Epidermal melanocyte (primary cell): ENCODE data around the gene MYOG.

Experiments used
- DNase-seq: peaks from one replicate; pipeline ENCODE4 v3.0.0; 2011; ENCODE audit warnings: low spot score; ENCODE audit not compliant: insufficient read length

Gene MYOG

GRCh38 chr1:203048086-203048485, 37.7 kb downstream of the MYOG start:
- DNase-seq, result no peak

DNA sequence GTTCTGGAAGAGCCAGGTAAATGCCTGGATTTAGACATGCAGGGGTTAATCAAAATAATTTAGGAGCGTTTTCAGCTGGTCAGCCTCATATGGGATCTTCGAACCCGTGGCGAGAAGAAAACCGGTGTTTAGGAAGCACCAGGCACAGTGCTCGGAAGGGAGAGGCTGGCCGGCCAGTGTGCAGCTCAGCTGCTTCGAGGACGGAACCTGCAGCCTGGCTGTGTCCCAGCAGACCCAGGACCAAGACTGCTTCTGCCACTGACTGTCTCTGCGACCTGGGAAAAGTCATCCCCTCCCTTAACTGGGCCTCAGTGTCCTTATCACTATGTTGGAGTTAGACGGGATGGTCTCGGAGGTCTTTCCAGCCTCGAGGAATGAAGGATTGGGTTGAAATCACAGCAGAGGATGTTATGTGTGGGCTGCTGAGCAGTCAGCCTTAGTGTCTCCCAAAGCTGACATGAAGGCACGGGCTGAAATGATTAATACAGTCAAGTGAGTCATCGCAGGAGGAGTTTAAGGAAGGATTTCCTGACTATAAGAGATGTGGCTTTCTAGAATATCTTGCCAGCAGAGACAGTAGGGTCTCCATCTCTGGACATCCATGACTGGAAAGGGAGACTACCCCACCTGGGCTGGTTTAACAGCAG, 38.7 kb downstream of the MYOG start:
- peak; percentile 60 for DNase-seq

GRCh38 chr1:203045821-203046594, 39.8 kb downstream of the MYOG start:
- no peak for DNase-seq

DNA sequence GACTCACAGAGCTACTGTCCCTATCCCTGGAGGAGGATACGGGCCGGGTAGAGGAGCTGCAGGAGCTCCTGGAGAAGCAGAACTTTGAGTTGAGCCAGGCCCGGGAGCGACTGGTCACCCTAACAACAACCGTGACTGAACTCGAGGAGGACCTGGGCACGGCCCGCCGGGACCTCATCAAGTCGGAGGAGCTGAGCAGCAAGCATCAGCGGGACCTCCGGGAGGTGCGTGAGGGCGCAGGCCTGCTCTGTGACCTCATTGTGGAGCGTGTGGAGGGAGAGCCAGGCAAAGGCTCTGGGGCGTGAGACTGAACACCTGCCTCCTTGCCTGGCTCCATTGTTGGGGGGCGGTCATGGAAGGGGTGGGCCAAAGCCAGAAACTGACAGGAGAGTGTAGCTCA, 40.5 kb downstream of the MYOG start:
- no peak for DNase-seq

GRCh38 chr1:203044546-203045250, 41.1 kb downstream of the MYOG start:
- no peak for DNase-seq

DNA sequence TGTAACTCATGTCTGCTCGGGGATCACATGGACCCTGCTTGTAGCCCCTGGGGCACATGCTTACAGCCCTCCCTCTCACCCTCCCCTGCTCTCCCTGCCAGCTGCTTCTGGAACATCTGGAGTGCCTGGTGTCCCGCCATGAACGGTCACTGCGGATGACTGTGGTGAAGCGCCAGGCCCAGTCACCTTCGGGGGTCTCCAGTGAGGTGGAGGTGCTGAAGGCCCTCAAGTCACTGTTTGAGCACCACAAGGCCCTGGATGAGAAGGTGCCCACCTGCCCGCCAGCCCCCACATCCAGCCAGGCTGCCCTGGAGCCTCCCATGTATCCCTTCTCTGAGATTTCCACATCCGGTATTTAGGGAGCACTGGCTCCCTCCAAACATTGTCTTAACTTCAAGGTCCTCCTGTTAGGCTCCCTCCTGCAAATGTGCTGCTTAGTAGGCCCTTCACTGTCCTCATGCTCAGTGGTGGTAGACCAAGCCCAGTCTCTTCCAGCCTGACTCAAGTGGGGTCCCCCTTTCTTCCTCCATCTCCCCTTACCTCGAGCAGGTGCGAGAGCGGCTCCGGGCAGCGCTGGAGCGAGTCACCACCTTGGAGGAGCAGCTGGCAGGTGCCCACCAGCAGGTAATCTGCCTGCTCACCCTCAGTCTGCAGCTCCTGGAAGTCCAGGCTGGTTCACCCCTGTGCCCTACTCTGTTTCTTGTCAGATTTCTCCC, 41.8 kb downstream of the MYOG start:
- no peak for DNase-seq

DNA sequence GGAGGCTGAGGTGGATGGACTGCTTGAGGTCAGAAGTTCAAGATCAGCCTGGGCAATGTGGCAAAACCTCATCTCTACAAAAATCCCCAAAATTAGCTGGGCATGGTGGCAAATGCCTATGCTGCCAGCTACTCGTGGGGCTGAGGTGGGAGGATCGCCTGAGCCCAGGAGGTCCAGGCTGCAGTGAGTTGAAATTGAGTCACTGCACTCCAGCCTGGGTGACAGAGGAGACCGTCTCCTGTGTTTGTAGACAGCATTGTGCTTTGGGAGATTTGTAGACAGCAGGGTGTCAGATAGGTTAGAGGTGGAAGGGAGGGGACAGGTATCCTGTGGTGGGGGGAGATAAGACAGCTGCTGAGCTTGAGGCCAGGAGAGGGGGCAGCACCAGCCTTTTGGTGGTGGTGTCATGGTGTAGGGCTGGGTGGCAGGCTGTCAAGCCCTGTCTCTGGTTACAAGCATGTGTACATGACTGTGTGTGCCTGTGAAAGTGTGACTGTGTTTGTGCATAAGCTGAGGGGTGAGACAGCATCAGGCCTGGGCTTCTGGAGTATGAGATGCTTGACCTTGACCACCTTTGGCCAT, 44.4 kb downstream of the MYOG start:
- no peak for DNase-seq

GRCh38 chr1:203040513-203041275, 45.1 kb downstream of the MYOG start:
- no peak for DNase-seq

DNA sequence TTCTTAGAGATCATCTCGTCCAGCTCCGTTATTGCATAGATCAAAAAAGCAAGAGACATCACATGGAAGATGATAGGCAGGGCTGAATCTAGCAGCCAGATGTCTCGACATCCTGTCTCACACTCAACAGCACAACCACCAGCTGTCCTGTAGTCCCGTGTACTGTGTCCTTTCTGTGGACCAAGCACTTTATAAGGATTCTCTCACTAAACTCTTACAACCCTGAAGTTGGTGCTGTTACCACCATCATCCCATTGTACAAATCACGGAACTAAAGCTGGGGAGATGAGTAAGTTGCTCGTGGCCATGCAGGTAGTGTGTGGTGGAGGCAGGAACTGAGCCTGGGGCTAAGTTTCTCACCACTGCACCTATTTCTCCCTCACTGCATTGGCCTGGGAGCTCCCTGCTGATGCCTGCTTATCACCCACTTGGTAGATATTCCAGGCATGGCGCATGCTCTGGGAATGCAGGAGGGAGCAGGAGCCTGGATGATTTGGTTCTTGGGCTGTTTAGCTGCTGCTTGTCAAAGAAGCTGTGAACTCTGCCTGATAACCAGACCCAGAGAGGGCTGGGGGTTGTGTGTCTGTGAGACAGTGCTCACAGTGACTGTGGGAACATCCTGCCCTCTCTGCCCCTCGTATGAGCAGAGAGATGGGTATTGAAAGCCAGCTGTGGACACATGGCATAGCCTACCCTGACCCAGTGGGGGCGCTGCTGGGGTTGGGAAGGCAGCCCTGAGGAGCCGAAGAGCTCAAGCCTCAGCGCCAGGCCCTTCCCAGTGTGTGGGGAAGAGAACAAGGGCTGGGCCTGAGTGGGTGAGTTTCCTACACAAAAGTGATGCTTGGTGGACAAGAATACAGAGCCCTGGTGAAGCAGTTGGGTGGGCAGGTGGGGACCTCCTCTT, 46.0 kb downstream of the MYOG start:
- DNase-seq, result no peak

- peak; percentile 81 for DNase-seq
Measured at GRCh38 chr1:203038891-203039608, 46.8 kb downstream of the MYOG start.

GRCh38 chr1:203038217-203038741, 47.5 kb downstream of the MYOG start:
- no peak for DNase-seq

GRCh38 chr1:203037509-203038190, 48.2 kb downstream of the MYOG start:
- no peak for DNase-seq

DNA sequence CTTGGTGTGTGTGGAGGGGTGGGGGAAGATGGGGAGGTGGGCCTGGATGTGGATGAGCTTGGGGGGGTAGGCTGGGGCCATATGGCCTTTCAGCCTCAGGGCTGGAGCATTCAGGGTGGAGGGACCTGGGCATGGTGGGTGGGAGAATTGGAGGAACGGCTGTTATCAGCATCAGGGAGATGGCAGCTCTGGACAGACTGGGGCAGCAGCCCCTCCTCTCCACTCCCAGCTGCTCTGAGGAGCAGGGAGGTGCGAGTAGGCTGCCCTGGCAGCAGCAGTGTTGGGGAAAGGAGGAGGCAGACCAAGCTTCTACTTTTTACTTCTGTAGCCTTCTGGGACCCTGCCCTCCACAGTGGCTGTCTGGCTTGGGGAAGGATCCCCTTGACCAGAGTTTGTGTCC, 49.3 kb downstream of the MYOG start:
- DNase-seq, result no peak

GRCh38 chr1:203036135-203036534, 49.7 kb downstream of the MYOG start:
- no peak for DNase-seq

- DNase-seq, result no peak
Measured at GRCh38 chr1:203035111-203036000, 50.5 kb downstream of the MYOG start.

DNA sequence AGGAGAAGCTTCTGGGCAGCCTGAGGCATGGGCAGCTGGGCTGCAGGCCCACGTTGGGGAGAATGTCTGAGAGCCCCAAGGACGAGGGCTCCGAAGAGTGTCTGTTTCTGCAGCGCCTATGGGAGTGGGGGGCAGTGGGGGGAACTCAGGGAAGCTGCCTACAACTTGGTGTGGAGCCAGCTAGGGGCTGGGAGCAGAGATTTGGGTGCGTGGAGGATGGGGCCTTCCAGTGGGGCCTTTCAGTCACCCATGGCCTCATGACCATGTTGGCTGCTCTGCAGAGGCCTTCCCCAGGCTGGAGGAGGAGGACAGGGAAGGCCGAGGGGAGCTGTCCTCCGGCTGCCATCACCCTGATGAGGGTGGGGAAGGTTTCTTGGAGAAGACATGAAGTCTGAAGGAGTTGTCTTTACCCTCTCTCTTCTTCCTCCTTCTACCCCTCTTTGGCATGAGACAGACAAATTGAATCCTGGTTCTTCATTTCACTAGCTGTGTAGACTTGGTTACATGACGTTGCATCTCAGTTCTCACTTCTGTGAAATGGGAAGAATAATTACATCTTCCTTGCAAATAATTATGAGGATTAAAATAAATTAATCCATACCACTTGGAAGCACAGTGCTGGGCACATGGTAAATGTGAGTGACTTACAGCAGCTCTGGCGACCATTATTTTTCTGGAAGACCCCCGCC, 51.2 kb downstream of the MYOG start:
- DNase-seq, result no peak

DNA sequence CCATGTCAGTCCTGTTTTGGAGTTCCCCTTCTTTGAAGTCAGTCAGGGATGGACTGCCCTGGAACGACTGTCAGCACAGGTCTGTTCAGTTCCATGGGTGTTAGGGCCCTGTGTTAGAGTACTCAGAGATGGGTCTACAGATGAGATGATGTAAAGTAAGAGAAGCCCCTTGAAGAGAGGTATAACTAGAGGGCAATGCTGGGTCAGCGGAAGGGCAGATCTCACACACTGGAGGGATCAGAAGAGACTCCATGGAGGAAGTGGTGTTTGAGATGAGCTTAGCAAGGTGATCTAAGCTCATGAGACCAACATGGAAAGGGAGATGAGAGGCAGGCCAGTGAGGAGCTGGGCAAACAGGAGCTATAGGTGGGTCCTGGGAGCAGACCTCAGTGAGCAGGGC, 51.9 kb downstream of the MYOG start:
- DNase-seq, result no peak
